Stimulated activated CD8-positive, alpha-beta memory T cell treated with anti-CD3 and anti-CD28 coated beads, Interleukin-7, amount 100 ng/mL, for 24 hours (primary cell): Measurements from ENCODE around the gene HYDIN.
"Not testable (repeated sequence)": the region's sequence is repeated elsewhere in the genome, so short reads cannot be mapped to it uniquely, and the experiment has no call there.

Experiments used
- DNase-seq: peaks from one replicate; pipeline ENCODE4 v3.0.0-alpha.2; 2020; ENCODE audit warnings: low read depth

Gene HYDIN

DNA sequence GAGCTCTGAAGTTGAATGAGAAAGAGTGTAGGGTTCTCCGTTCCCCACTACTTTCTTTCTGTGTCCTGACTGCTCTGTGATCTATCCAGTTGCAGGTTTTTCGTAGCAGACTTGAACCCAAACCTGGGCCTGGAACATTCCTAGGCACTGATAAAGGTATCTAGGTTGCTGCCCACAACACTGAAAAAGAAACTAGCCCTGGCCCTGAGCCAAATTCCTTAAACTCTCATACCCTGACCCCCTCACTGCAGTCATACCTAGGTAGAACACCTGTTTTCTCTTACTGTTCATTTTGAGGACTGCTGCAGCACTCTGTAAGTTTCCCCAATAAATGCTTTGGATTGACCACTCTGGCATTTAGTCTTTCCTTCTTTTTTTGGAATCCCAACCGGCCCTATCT, 5.4 kb downstream of the HYDIN start:
- DNase-seq = no peak

- no peak for DNase-seq
Observed at GRCh38 chr16:71218306-71218963, 12.1 kb downstream of the HYDIN start.

DNA sequence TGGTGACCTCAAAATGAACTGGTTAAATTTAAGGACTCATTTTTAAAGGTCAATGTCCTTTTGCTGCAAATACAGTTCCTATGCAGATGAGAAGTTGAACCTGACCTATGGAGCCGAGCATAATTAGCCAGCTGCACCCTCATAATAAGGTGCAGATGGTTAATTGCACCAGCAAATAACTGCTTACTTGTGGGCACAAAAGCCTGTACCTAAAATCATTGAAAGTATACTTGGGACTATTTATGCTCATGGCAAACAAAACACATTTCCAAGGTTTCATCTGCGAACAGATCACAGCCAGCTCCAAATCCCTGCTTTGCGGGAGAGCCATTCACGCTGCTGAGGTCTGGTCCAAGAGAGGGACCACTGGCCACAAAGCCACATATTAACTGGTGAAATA, 13.0 kb downstream of the HYDIN start:
- DNase-seq = no peak

GRCh38 chr16:71216714-71217113, 13.8 kb downstream of the HYDIN start:
- DNase-seq = no peak

DNA sequence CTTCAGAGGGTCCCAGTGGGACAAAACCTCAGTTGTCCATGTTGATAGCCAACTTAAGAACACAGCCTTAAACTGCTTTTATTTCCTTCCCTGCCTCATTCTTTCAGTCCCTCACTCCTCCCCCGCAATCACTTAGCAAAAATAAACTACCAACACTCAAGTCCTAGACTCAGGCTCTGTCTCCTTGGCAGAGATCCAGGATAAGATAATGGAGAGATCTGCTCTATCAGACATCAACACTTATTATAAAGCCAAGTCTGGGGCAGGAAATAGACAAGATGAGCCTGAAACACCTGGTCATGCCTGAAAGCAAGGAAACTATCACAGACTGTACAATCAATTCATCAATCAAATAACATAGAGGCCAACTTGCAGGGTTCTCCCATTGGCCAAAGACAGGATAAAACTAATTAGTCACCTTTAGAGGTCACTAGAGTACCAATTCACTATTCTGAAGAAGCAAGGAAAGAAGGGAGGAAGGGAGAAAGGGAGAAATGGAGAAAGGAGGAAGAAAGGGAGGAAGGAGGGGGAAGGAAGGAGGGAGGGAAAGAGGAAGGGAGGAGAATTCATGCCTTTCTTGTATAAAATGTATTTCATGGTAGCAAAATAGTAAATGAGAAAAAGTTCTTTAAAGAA, 15.7 kb downstream of the HYDIN start:
- DNase-seq = no peak

GRCh38 chr16:71205482-71206131, 24.9 kb downstream of the HYDIN start:
- DNase-seq = no peak

- DNase-seq = no peak
Observed at GRCh38 chr16:71203631-71204030, 26.9 kb downstream of the HYDIN start.

DNA sequence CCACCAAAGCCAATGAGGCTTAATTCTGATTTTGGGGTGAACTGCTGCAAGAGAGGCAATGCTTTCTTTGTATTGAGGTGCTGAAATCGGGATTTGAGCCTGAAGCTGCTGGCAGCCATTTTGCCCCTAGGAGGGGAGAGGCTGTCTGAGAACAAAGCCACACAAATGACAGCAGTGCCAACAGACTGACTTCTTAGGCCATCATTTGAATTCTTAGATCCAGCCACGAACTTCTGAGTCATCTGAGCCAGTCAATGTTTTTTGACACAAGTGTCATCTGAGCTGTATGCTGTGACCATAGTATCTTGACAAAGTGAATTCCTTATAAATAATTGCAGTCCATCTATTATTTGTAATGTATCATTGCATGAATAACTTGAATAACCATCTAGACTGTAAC, 29.0 kb downstream of the HYDIN start:
- no peak for DNase-seq

GRCh38 chr16:71201054-71201453, 29.5 kb downstream of the HYDIN start:
- DNase-seq = no peak

GRCh38 chr16:71198408-71198807, 32.1 kb downstream of the HYDIN start:
- no peak for DNase-seq

DNA sequence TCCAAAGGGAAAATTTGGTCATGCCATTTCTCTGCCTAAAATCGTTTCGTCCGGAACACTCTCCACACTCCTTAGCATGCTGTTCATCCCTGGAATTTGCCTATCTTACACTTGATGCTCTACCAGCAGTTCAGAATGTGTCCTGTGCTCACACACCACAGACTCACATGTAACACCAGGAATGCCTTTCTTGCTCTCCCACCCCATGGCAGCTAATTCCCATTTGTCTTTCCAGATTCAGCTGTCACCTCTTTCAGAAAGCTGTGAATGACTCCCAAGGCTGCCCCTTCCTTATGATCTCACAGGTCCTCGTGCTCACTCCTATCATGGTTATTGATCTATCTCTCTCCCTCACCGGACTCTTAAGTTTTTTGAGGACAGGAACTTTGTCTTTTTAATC, 38.1 kb downstream of the HYDIN start:
- no peak for DNase-seq

DNA sequence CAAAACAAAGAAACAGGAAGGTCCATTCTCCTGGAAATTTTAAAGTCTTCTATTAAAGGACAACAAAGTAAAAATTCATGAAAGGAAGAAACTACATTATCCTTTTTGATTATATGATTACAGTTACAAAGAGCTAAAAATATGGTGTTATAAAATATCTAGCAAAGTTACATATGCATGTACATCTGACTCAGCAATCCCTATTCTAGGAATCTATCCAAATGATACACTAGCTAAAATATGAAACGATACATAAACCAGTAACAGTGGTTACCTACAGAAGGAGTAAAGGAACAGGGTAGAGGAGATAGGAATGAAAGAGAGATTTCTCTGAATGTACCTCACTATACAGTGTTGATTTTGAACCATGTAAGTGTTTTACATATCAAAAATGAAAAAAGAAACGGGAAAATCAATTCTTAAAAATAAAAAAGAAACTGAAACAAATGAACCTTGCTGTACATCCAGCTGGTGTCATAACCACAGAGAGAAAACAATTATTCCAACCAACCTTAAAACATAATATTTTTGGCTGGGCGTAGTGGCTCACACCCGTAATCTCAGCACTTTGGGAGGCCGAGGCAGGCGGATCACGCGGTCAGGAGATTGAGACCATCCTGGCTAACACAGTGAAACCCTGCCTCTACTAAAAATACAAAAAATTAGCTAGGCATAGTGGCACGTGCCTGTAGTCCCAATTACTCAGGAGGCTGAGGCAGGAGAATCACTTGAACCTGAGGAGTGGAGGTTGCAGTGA, 41.4 kb downstream of the HYDIN start:
- DNase-seq = no peak

DNA sequence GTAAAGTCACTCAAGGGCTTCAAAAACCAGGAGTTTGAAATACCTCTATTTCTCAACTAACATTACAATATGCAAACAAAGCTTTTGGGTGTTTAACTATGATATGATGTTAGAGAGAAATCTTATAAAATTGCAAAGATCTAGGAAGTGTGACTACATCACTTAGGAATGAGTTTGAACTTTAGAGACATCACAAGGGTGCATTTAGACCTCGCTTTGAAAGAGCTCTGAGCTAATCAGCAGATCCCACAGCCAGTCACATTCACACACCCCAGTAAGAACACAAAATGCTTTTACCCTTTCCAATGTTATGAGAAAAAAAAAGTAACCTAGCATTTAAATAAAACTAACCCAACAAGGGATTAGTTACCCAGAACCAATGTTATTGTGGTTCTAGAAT, 45.2 kb downstream of the HYDIN start:
- DNase-seq = no peak

DNA sequence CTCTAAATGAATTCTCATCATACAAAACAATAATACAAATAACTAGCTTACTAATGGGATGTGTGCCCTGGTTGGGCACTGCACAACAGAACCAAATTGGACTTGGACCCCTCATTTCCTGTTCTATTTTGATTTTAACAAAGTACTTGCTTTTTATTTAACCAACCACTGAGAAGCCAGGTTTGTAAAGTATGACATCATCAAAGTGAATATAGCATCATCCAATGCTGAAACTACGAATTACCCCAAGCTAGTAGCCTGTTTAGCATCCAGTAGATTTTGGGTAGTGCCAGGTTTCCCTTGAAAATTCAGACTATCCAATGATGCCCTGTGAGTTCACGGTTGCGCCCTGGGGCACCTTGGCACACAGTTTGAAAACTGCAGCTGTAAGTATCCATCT, 51.0 kb downstream of the HYDIN start:
- no peak for DNase-seq

DNA sequence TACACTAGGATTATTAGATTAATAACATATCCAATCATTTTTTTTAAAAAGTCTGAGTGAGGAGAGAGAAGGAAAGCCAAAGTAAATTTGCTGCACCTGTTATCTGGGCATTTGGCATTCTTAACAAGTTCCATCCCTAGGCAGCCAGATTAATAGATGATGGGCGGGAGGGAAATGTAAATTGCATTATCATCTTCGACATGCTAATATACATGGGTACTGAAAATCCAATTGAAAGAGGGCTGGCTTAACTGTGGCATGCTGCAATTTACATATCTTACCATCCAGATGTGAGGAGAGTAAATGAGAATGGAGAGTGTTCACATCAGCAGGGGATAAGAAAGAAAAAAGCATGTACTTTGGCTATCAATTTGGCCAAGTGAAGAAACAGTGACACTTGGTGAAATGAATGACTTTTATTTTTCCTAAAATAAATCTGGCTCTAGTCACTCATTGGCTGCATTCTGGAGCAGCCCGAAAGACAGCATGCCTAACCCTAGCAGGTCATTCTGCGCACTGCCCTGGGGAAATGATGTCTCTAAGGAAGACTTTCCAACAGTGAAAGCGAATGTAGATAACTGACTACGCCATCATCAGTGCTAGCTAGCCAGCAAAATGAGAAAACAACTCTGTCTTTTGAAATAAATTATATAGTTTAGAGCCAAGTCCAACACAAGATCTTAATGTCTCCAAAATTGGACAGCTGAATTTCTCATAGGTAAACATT, 57.9 kb downstream of the HYDIN start:
- DNase-seq = no peak

GRCh38 chr16:71161007-71161406, 69.5 kb downstream of the HYDIN start:
- not testable (repeated sequence) for DNase-seq

DNA sequence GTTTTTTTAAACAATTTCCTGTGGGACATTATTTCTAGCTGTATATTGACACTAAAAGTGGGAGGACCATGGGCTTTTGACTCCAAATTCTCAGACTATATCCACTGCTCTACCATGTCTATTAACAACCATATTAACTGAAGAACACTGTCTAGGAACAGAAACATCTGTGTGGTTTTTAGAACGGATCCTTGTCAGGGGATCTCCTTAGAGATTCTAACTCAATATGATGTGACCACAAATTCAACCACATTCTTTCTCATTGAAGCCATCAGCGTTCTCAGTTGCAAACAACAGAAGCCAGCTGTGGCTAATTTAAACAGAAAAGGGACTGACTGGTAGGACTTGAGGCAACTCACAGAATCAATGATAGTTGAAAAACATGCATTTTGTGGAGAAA, 73.2 kb downstream of the HYDIN start:
- DNase-seq = not testable (repeated sequence)

DNA sequence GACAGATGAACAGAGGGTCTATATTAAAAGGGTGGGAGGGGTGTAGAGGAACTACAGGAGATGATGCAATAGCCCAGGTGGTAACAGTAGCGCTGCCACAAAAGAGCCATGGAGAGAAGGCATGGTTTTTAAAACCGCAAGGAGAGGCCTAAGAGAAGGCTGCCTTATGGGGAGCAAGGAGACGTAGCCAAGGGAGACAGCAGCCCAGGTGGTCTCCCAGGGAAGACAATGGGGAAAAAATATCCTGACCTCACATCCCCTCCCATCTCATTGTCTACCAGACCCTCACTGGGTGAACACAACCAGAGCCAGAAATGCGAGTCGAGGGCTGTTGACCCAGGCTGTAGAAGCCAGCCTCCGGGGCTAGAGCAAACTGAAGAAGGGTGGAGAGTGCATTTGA, 77.2 kb downstream of the HYDIN start:
- not testable (repeated sequence) for DNase-seq

DNA sequence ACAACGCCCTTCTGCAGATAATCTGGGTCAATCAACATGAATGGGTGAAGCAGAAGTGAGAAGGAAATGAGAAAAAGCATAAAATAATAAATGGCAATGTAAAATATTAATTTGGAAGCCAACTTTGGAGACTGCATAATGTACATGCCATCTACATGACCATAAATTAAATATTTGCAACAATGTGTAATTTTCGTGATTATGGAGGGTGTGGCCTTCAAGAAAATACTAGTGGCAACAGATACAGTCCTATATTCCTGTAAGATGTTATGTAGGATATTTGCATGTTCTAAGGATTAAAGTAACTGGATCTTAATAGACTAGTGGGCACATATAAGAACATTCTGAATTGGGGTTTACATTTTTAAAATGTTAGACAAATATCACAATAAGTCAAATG, 78.9 kb downstream of the HYDIN start:
- not testable (repeated sequence) for DNase-seq

DNA sequence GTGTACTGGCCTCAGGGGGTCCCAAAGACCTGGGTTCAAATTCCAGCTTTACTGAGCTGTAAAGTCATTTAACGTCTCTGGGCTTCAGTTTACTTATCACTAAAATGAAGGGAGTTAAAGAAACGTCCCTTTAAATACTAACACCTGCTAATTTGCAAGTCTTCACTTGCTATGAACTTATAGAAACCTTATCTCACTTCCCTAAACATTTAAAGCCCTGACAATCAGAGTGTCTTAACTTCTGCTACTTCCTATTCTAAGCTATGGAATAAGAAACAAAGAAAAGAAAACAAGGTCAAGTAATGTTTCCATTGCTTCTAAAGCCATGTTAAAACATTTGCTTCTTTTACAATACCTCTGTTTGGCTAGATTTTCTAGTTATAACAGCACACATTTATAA, 87.3 kb downstream of the HYDIN start:
- DNase-seq = not testable (repeated sequence)

GRCh38 chr16:71110565-71110964, 120.0 kb downstream of the HYDIN start:
- DNase-seq = not testable (repeated sequence)

GRCh38 chr16:71109656-71110208, 120.8 kb downstream of the HYDIN start:
- not testable (repeated sequence) for DNase-seq
